ENCODE results near the gene UNKL.

DNA sequence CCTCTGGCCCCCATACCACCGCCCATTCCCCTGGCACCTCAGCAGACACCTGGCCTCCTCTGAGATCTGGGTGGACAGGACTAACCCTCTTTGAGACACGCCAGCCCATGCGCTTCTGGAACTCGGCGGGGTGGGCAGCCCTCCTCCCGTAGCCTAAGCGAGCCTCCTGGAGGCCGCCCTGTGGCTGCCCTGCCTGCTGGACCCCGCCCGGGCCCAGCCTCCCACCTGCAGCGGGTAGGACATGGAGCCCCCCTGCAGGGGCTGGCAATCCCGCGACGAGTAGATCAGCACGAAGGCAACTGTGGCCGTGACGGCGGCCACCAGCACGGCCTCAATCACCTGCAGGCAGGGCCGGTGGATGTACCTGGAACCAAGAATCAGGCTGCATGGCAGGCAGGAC lies 38.0 kb upstream of the UNKL start:
- no peak for TF ChIP-seq POLR2A (IDR thresholded peaks at IDR 0.05; ENCODE audit: low read depth, low read length)
- TF ChIP-seq POLR2AphosphoS5 (IDR thresholded peaks at IDR 0.05; ENCODE audit: low read depth, low read length) = no peak
